HG03196 (cell line): ENCODE data around the gene USP3.

Experiments used
- ATAC-seq: cut with Tn5 transposase; IDR thresholded peaks from one replicate; pipeline ENCODE4 v1.9.1; 2021; ENCODE audit not compliant: unreplicated experiment

Gene USP3

GRCh38 chr15:63538876-63539275, 34.5 kb downstream of the USP3 start:
- no peak for ATAC-seq

- no peak for ATAC-seq
Observed at GRCh38 chr15:63539521-63539920, 35.1 kb downstream of the USP3 start.

GRCh38 chr15:63539998-63540397, 35.6 kb downstream of the USP3 start:
- ATAC-seq = no peak

GRCh38 chr15:63540449-63540848, 36.1 kb downstream of the USP3 start:
- ATAC-seq = no peak

GRCh38 chr15:63544258-63545026, 40.0 kb downstream of the USP3 start:
- no peak for ATAC-seq

- ATAC-seq = no peak
Observed at GRCh38 chr15:63545520-63545919, 41.1 kb downstream of the USP3 start.

- no peak for ATAC-seq
Observed at GRCh38 chr15:63551400-63551799, 47.0 kb downstream of the USP3 start.

- no peak for ATAC-seq
Observed at GRCh38 chr15:63553388-63553791, 49.0 kb downstream of the USP3 start.

- ATAC-seq = no peak
Observed at GRCh38 chr15:63554337-63554927, 50.0 kb downstream of the USP3 start.

GRCh38 chr15:63555507-63555906, 51.1 kb downstream of the USP3 start:
- ATAC-seq = no peak

- no peak for ATAC-seq
Observed at GRCh38 chr15:63556246-63556645, 51.9 kb downstream of the USP3 start.

- no peak for ATAC-seq
Observed at GRCh38 chr15:63556736-63557135, 52.3 kb downstream of the USP3 start.

GRCh38 chr15:63559753-63560152, 55.4 kb downstream of the USP3 start:
- ATAC-seq = no peak

- no peak for ATAC-seq
Observed at GRCh38 chr15:63560741-63561448, 56.5 kb downstream of the USP3 start.

- no peak for ATAC-seq
Observed at GRCh38 chr15:63564093-63564492, 59.7 kb downstream of the USP3 start.

GRCh38 chr15:63565536-63566186, 61.3 kb downstream of the USP3 start:
- no peak for ATAC-seq

GRCh38 chr15:63572749-63573464, 68.5 kb downstream of the USP3 start:
- no peak for ATAC-seq

GRCh38 chr15:63573533-63573932, 69.1 kb downstream of the USP3 start:
- ATAC-seq = no peak

GRCh38 chr15:63575312-63575711, 70.9 kb downstream of the USP3 start:
- ATAC-seq = no peak

GRCh38 chr15:63576441-63576840, 72.0 kb downstream of the USP3 start:
- no peak for ATAC-seq

- ATAC-seq = no peak
Observed at GRCh38 chr15:63582179-63582578, 77.8 kb downstream of the USP3 start.
